Upper lobe of left lung (tissue), 4 donors: ENCODE results near the gene EHHADH.

Experiments used
- POLR2A ChIP-seq, 4 donors: fragments of 450-650 bp; IDR thresholded peaks; one replicate each; pipeline ENCODE4 v1.5.1; 2016 to 2017; ENCODE audit warnings: antibody characterized with exemption in 4 of 4, mild to moderate bottlenecking in 2 of 4
- POLR2AphosphoS5 ChIP-seq, 2 donors: sonication (generic); formaldehyde crosslinking; IDR thresholded peaks; one replicate each; pipeline ENCODE4 v1.5.1; 2017; ENCODE audit warnings: antibody characterized with exemption in 2 of 2
- TF ChIP-seq, protein P1 (sequence below), 6 experiments: fragments of 450-650 bp in 4 of 6; fragments of 200-600 bp in 2 of 6; sonication (generic) in 2 of 6; IDR thresholded peaks; one replicate each; pipeline ENCODE4 v1.5.1; 2016 to 2019; ENCODE audit warnings: antibody characterized with exemption in 6 of 6

GRCh38 chr3:185207931-185208746 lies 45.7 kb downstream of the EHHADH start:
- TF ChIP-seq, protein P1, sequence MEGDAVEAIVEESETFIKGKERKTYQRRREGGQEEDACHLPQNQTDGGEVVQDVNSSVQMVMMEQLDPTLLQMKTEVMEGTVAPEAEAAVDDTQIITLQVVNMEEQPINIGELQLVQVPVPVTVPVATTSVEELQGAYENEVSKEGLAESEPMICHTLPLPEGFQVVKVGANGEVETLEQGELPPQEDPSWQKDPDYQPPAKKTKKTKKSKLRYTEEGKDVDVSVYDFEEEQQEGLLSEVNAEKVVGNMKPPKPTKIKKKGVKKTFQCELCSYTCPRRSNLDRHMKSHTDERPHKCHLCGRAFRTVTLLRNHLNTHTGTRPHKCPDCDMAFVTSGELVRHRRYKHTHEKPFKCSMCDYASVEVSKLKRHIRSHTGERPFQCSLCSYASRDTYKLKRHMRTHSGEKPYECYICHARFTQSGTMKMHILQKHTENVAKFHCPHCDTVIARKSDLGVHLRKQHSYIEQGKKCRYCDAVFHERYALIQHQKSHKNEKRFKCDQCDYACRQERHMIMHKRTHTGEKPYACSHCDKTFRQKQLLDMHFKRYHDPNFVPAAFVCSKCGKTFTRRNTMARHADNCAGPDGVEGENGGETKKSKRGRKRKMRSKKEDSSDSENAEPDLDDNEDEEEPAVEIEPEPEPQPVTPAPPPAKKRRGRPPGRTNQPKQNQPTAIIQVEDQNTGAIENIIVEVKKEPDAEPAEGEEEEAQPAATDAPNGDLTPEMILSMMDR (IDR thresholded peaks at IDR 0.05): no peak
- TF ChIP-seq POLR2A (IDR thresholded peaks at IDR 0.05) (no peak), POLR2AphosphoS5 (IDR thresholded peaks at IDR 0.05) (no peak)
